Measurements from ENCODE around the gene VAPA. TPM values are rescaled to one million over a fixed set of nuclear protein-coding genes. Genes with fewer than 3 reads are reported as not detected.

Gene VAPA
- total RNA-seq, 1 donor from 2014 or later, result 139 TPM

GRCh38 chr18:9994701-9995235 is 81.0 kb downstream of the VAPA start:
- intact Hi-C loops (cut with micrococcal nuclease), result no loop called here

- intact Hi-C loops (cut with micrococcal nuclease), result no loop called here
Observed at GRCh38 chr18:9995631-9996030, 81.8 kb downstream of the VAPA start.

GRCh38 chr18:9996094-9996493 is 82.3 kb downstream of the VAPA start:
- intact Hi-C loops (cut with micrococcal nuclease), result no loop called here

GRCh38 chr18:9997711-9998110 is 83.9 kb downstream of the VAPA start:
- intact Hi-C loops (cut with micrococcal nuclease), result no loop called here

- intact Hi-C loops (cut with micrococcal nuclease), result no loop called here
Observed at GRCh38 chr18:9998330-9998729, 84.5 kb downstream of the VAPA start.

GRCh38 chr18:10002280-10002679 is 88.5 kb downstream of the VAPA start:
- intact Hi-C loops (cut with micrococcal nuclease), result no loop called here

- intact Hi-C loops (cut with micrococcal nuclease), result no loop called here
Observed at GRCh38 chr18:10003281-10003680, 89.5 kb downstream of the VAPA start.

GRCh38 chr18:10003866-10004265 is 90.0 kb downstream of the VAPA start:
- intact Hi-C loops (cut with micrococcal nuclease), result no loop called here

GRCh38 chr18:10006311-10006893 is 92.6 kb downstream of the VAPA start:
- intact Hi-C loops (cut with micrococcal nuclease), result no loop called here

GRCh38 chr18:10008006-10008647 is 94.3 kb downstream of the VAPA start:
- intact Hi-C loops (cut with micrococcal nuclease), result no loop called here

Other genes with a start within 250 kb of the VAPA start
- 0.34 and 0.66 TPM in 2 replicates for gene RAB31, start 205.7 kb upstream of the VAPA start, total RNA-seq
- gene TXNDC2, start 28.0 kb upstream of the VAPA start, total RNA-seq, result not detected in 2 replicates

Measured in T-helper 1 cell treated with Interleukin-12 subunit alpha and Interleukin-12 subunit beta and Interleukin-4 antibody, amounts not matched to agents 30 ng/mL and 1 ng/mL, for 36 hours (primary cell).